ENCODE results near the gene HSPH1. TPM values are rescaled to one million over a fixed set of nuclear protein-coding genes. Genes with fewer than 3 reads are reported as not detected.

Gene HSPH1
- total RNA-seq, 1 donor from 2014 or later: 114 TPM

DNA sequence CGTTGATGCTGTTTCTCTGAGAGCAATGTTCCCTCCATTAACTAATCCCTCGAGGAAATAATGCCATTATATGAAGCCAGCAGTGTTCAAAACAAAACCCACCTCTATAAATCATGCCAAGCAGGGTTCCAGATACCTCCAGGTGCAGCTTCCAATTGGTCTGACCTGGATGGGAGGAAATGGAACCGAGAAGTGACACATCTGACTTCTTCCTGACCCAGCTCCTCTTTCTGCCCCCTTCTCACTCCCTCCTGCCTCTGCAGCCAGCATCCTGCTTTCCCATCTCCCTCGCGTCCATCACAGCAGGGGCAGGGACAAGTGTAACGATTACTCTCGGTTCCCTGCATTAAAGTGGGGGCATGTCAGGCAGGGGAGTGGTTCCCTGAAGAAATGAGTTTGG, 37.5 kb downstream of the HSPH1 start:
- H3K9me3 Mint-ChIP-seq (ENCODE audit: unreplicated experiment): peaks cover 12% of the 10 kb centered on the region
- DNase-seq: no peak
- H3K4me1 Mint-ChIP-seq (ENCODE audit: low read depth, unreplicated experiment): peaks cover 27% of the 10 kb centered on the region
- TF ChIP-seq, protein P1, sequence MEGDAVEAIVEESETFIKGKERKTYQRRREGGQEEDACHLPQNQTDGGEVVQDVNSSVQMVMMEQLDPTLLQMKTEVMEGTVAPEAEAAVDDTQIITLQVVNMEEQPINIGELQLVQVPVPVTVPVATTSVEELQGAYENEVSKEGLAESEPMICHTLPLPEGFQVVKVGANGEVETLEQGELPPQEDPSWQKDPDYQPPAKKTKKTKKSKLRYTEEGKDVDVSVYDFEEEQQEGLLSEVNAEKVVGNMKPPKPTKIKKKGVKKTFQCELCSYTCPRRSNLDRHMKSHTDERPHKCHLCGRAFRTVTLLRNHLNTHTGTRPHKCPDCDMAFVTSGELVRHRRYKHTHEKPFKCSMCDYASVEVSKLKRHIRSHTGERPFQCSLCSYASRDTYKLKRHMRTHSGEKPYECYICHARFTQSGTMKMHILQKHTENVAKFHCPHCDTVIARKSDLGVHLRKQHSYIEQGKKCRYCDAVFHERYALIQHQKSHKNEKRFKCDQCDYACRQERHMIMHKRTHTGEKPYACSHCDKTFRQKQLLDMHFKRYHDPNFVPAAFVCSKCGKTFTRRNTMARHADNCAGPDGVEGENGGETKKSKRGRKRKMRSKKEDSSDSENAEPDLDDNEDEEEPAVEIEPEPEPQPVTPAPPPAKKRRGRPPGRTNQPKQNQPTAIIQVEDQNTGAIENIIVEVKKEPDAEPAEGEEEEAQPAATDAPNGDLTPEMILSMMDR (IDR thresholded peaks at IDR 0.05; ENCODE audit: partially characterized antibody, unreplicated experiment): no peak
- H3K27me3 Mint-ChIP-seq (ENCODE audit: unreplicated experiment): peaks cover 14% of the 10 kb centered on the region
- H3K27ac Mint-ChIP-seq (ENCODE audit: unreplicated experiment): peak overlapping the region; percentile 57
- H3K4me3 Mint-ChIP-seq (ENCODE audit: unreplicated experiment): peak overlapping the region; percentile 53
- H3K36me3 Mint-ChIP-seq (ENCODE audit: unreplicated experiment): peaks cover 14% of the 10 kb centered on the region

GRCh38 chr13:31122544-31123260, 39.0 kb downstream of the HSPH1 start:
- peaks cover 27% of the 10 kb centered on the region for H3K4me1 Mint-ChIP-seq (ENCODE audit: low read depth, unreplicated experiment)
- H3K27me3 Mint-ChIP-seq (ENCODE audit: unreplicated experiment): peaks cover 16% of the 10 kb centered on the region
- DNase-seq: no peak
- peaks cover 10% of the 10 kb centered on the region for H3K9me3 Mint-ChIP-seq (ENCODE audit: unreplicated experiment)
- TF ChIP-seq, protein P1 (IDR thresholded peaks at IDR 0.05; ENCODE audit: partially characterized antibody, unreplicated experiment): no peak
- peaks cover 9% of the 10 kb centered on the region for H3K36me3 Mint-ChIP-seq (ENCODE audit: unreplicated experiment)
- no peak overlapping the region for H3K4me3 Mint-ChIP-seq (ENCODE audit: unreplicated experiment)
- no peak overlapping the region for H3K27ac Mint-ChIP-seq (ENCODE audit: unreplicated experiment)

DNA sequence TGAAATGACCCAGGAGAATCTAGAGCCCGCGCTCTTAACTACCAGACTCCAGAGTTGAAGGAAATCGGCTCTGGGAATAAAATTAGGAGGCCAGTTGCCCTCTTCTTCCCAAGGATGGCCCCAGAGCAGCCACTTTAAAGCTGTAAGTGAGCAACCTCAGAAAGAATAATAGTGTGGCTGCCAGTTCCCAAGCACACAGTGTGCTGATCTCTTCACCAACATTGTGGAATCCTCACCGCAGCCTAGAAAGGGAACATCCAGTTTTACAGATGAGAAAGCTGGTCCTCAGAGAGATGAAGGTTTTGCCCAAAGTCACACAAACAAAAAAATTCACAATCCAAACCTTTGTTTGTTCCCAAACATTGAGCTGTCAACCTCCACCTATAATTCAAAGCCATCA, 39.6 kb downstream of the HSPH1 start:
- H3K4me1 Mint-ChIP-seq (ENCODE audit: low read depth, unreplicated experiment): peaks cover 31% of the 10 kb centered on the region
- no peak for DNase-seq
- TF ChIP-seq, protein P1 (IDR thresholded peaks at IDR 0.05; ENCODE audit: partially characterized antibody, unreplicated experiment): no peak
- no peak overlapping the region for H3K27ac Mint-ChIP-seq (ENCODE audit: unreplicated experiment)
- peaks cover 9% of the 10 kb centered on the region for H3K36me3 Mint-ChIP-seq (ENCODE audit: unreplicated experiment)
- peaks cover 10% of the 10 kb centered on the region for H3K9me3 Mint-ChIP-seq (ENCODE audit: unreplicated experiment)
- peaks cover 14% of the 10 kb centered on the region for H3K27me3 Mint-ChIP-seq (ENCODE audit: unreplicated experiment)
- H3K4me3 Mint-ChIP-seq (ENCODE audit: unreplicated experiment): no peak overlapping the region

- peaks cover 31% of the 10 kb centered on the region for H3K4me1 Mint-ChIP-seq (ENCODE audit: low read depth, unreplicated experiment)
- peaks cover 11% of the 10 kb centered on the region for H3K27me3 Mint-ChIP-seq (ENCODE audit: unreplicated experiment)
These were observed 40.1 kb downstream of the HSPH1 start for GRCh38 chr13:31121379-31122140.

More at GRCh38 chr13:31121379-31122140, 40.1 kb downstream of the HSPH1 start:
- DNase-seq: no peak
- Mint-ChIP-seq H3K9me3 (ENCODE audit: unreplicated experiment) (peaks cover 8% of the 10 kb centered on the region), H3K4me3 (ENCODE audit: unreplicated experiment) (no peak overlapping the region), H3K36me3 (ENCODE audit: unreplicated experiment) (peaks cover 5% of the 10 kb centered on the region), H3K27ac (ENCODE audit: unreplicated experiment) (no peak overlapping the region)
- TF ChIP-seq, protein P1 (IDR thresholded peaks at IDR 0.05; ENCODE audit: partially characterized antibody, unreplicated experiment): no peak
